Endodermal cell (in vitro differentiated cells): ENCODE measurements around the gene GALNT16. TPM values are rescaled to one million over a fixed set of nuclear protein-coding genes. Genes with fewer than 3 reads are reported as not detected.

Source experiments
- DNase-seq: peaks from one replicate; pipeline ENCODE4 v3.0.0-alpha.2; 2017
- H3K27ac ChIP-seq: 2 replicates; pipeline ENCODE4 v1.5.1; 2013; ENCODE audit warnings: mild to moderate bottlenecking, low read depth, low read length, moderate library complexity
- H3K27me3 ChIP-seq: 2 replicates; pipeline ENCODE4 v1.6.1; 2013; ENCODE audit warnings: mild to moderate bottlenecking, low read length, moderate library complexity; ENCODE audit not compliant: insufficient read depth, control insufficient read depth, poor library complexity, severe bottlenecking
- H3K36me3 ChIP-seq: 2 replicates; pipeline ENCODE4 v1.7.0; 2013; ENCODE audit warnings: mild to moderate bottlenecking, low read length, moderate library complexity; ENCODE audit not compliant: control insufficient read depth, insufficient read depth
- H3K4me1 ChIP-seq: one replicate; pipeline ENCODE4 v1.7.0; 2013; ENCODE audit warnings: low read length; ENCODE audit not compliant: control insufficient read depth, insufficient read depth
- H3K4me3 ChIP-seq: 2 replicates; pipeline ENCODE4 v1.5.1; 2013; ENCODE audit warnings: mild to moderate bottlenecking, low read length, moderate library complexity
- H3K9ac ChIP-seq: 2 replicates; pipeline ENCODE4 v1.6.1; 2013; ENCODE audit warnings: mild to moderate bottlenecking, low read length, moderate library complexity; ENCODE audit not compliant: poor library complexity, severe bottlenecking; ENCODE audit errors: extremely low read depth
- H3K9me3 ChIP-seq: 2 replicates; pipeline ENCODE4 v1.6.1; 2013; ENCODE audit warnings: mild to moderate bottlenecking, low read length, moderate library complexity; ENCODE audit not compliant: control insufficient read depth
- H3K27ac Mint-ChIP-seq: 2 replicates; pipeline ENCODE4 v1.8.0; 2020; ENCODE audit warnings: mixed read lengths
- H3K27me3 Mint-ChIP-seq: 2 replicates; pipeline ENCODE4 v1.8.0; 2021; ENCODE audit warnings: mild to moderate bottlenecking, mixed read lengths; ENCODE audit not compliant: insufficient read depth
- H3K36me3 Mint-ChIP-seq: 2 replicates; pipeline ENCODE4 v1.8.0; 2020; ENCODE audit warnings: low read depth, mixed read lengths
- H3K4me1 Mint-ChIP-seq: 2 replicates; pipeline ENCODE4 v1.8.0; 2020; ENCODE audit warnings: mixed read lengths
- H3K4me3 Mint-ChIP-seq: 2 replicates; pipeline ENCODE4 v1.8.0; 2020; ENCODE audit warnings: mild to moderate bottlenecking, moderate library complexity, mixed read lengths
- H3K9me3 Mint-ChIP-seq: 2 replicates; pipeline ENCODE4 v1.8.0; 2020; ENCODE audit warnings: mild to moderate bottlenecking, mixed read lengths
- total RNA-seq, 2 donors: library from RNA; stranded (reverse); fragmentation: NEBNext Ultra II Directional in 1 of 2; extraction: Animal tissue kit (Norgen Biotek cat#: 25700) in 1 of 2; gene quantifications; 2 replicates in 1 of 2; 3 replicates in 1 of 2; pipeline ENCODE4 v1.2.1, GENCODE V29; 2021
- TF ChIP-seq, protein P1 (sequence below): fragments of 200-600 bp; sonication (generic); conservative IDR thresholded peaks from 2 replicates; pipeline ENCODE4 v1.5.0; 2021; ENCODE audit warnings: antibody characterized with exemption, mild to moderate bottlenecking

The GALNT16 gene
- total RNA-seq, 2 donors from 2014 or later, result 2.2 to 8.0 TPM

DNA sequence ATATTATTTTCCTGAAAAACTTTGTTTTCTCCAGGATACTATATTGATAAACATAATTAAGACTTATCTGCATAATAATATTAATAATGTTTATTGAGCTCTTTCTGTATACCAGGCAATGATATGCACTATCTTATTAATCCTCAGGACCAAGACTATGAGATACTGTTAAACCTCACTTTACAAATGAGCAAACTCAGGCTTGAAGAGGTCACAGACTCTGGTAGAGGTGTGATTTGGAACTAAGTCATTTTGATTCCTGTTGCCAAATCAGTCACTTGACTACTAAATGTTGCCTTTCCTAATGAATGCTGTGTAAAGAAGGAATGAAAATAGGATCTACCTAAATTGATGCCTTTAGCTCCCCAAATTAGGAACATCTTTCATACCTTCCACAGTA lies 145.8 kb downstream of the GALNT16 start:
- peaks cover 11% of the 10 kb centered on the region for H3K36me3 Mint-ChIP-seq
- H3K9me3 Mint-ChIP-seq, result no peaks in the 10 kb centered on the region
- H3K4me1 Mint-ChIP-seq, result peaks cover 5% of the 10 kb centered on the region
- TF ChIP-seq, protein P1, sequence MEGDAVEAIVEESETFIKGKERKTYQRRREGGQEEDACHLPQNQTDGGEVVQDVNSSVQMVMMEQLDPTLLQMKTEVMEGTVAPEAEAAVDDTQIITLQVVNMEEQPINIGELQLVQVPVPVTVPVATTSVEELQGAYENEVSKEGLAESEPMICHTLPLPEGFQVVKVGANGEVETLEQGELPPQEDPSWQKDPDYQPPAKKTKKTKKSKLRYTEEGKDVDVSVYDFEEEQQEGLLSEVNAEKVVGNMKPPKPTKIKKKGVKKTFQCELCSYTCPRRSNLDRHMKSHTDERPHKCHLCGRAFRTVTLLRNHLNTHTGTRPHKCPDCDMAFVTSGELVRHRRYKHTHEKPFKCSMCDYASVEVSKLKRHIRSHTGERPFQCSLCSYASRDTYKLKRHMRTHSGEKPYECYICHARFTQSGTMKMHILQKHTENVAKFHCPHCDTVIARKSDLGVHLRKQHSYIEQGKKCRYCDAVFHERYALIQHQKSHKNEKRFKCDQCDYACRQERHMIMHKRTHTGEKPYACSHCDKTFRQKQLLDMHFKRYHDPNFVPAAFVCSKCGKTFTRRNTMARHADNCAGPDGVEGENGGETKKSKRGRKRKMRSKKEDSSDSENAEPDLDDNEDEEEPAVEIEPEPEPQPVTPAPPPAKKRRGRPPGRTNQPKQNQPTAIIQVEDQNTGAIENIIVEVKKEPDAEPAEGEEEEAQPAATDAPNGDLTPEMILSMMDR, result no peak
- H3K27ac Mint-ChIP-seq, result no peak overlapping the region
- no peak overlapping the region for H3K4me3 Mint-ChIP-seq
- Histone ChIP-seq H3K36me3 (peaks cover 15% of the 10 kb centered on the region), H3K4me1 (no peaks in the 10 kb centered on the region), H3K27me3 (no peaks in the 10 kb centered on the region), H3K9ac (no peak overlapping the region), H3K9me3 (no peaks in the 10 kb centered on the region), H3K27ac (no peak overlapping the region), H3K4me3 (no peak overlapping the region)
- DNase-seq, result no peak
- no peaks in the 10 kb centered on the region for H3K27me3 Mint-ChIP-seq

Other genes with a start within 250 kb of the GALNT16 start
- gene DCAF5, start 107.0 kb upstream of the GALNT16 start, total RNA-seq, result 10 to 100 TPM; 61.1 to 69.6 TPM
- 10 to 100 TPM; 26.9 to 27.2 TPM for gene EXD2, start 68.7 kb upstream of the GALNT16 start, total RNA-seq
- gene ERH, start 138.1 kb downstream of the GALNT16 start, total RNA-seq, result 100 to 1,000 TPM; 325 to 340 TPM
- gene SLC39A9, start 138.5 kb downstream of the GALNT16 start, total RNA-seq, result 10 to 100 TPM; 40.8 to 53.8 TPM
- under 1 TPM; 0.11 TPM for gene PLEKHD1, start 224.6 kb downstream of the GALNT16 start, total RNA-seq